Body of pancreas (tissue), 4 donors: Measurements from ENCODE around the gene RAD51AP2.

Source experiments
- POLR2A ChIP-seq, 3 donors: fragments of 450-650 bp; IDR thresholded peaks; one replicate each; pipeline ENCODE4 v1.6.1; 2016; ENCODE audit warnings: antibody characterized with exemption in 3 of 3, mild to moderate bottlenecking in 2 of 3
- TF ChIP-seq, protein P1 (sequence below), 7 experiments: fragments of 450-650 bp in 4 of 7; fragments of 200-600 bp in 3 of 7; sonication (generic) in 3 of 7; IDR thresholded peaks; one replicate each; pipeline ENCODE4 v1.5.1; 2016 to 2019; ENCODE audit warnings: antibody characterized with exemption in 7 of 7

DNA sequence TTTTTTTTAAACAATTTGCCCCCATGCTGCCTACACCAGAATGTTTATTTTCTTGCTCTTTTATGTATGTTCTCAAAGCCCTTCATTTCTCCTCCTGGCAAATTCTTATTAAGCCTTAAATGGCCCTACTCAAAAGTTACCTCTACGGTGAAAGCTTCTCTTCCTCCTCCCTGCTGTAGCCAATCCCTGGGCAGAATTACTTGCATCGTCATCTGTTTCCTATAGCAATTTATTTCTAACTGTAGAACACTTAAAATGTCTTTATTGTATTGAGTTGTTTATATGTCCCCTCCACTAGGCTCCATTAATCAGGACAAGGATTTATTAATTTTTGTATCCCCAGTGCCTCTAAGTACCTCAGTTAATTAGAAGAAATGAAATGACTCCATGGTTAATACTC, 2.5 kb upstream of the RAD51AP2 start:
- TF ChIP-seq POLR2A (IDR thresholded peaks at IDR 0.05), result no peak
- TF ChIP-seq, protein P1, sequence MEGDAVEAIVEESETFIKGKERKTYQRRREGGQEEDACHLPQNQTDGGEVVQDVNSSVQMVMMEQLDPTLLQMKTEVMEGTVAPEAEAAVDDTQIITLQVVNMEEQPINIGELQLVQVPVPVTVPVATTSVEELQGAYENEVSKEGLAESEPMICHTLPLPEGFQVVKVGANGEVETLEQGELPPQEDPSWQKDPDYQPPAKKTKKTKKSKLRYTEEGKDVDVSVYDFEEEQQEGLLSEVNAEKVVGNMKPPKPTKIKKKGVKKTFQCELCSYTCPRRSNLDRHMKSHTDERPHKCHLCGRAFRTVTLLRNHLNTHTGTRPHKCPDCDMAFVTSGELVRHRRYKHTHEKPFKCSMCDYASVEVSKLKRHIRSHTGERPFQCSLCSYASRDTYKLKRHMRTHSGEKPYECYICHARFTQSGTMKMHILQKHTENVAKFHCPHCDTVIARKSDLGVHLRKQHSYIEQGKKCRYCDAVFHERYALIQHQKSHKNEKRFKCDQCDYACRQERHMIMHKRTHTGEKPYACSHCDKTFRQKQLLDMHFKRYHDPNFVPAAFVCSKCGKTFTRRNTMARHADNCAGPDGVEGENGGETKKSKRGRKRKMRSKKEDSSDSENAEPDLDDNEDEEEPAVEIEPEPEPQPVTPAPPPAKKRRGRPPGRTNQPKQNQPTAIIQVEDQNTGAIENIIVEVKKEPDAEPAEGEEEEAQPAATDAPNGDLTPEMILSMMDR (IDR thresholded peaks at IDR 0.05), result no peak
